NCI-H2171 treated with DMSO at 0.1 percent for 48 hours (cell line): ENCODE measurements around the gene TRNAU1AP.
"Not testable (repeated sequence)": the region's sequence is repeated elsewhere in the genome, so short reads cannot be mapped to it uniquely, and the experiment has no call there.

Experiments
- DNase-seq: peaks from one replicate; lab custom pipeline; 2025; lab: John Stamatoyannopoulos, UW

TRNAU1AP gene

GRCh38 chr1:28552758-28553663, at the start of gene TRNAU1AP:
Gene TRNAU1AP (plus strand): TSS chr1:28553085. CDS start chr1:28553111, 26 bp downstream.
- DNase-seq, result peak; percentile 96

DNA sequence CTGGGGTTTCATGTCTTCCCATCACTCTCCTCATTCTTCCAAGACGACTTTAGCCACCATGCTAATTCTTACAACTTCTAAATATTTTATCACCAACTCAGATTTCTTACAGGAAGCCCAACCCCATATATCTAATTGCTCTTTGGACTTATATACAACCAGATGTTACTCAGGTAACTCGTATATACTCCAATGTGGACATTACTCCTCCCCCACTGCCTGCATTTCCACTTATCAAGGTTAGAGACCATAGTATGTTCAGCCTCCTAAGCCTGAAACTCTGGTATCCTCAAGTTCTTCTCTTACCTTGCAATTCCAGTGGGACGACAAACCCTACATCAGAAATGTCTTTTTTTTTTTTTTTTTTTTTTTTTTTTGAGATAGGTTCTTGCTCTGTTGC, 49.8 kb upstream of the TRNAU1AP start:
- DNase-seq, result no peak

DNA sequence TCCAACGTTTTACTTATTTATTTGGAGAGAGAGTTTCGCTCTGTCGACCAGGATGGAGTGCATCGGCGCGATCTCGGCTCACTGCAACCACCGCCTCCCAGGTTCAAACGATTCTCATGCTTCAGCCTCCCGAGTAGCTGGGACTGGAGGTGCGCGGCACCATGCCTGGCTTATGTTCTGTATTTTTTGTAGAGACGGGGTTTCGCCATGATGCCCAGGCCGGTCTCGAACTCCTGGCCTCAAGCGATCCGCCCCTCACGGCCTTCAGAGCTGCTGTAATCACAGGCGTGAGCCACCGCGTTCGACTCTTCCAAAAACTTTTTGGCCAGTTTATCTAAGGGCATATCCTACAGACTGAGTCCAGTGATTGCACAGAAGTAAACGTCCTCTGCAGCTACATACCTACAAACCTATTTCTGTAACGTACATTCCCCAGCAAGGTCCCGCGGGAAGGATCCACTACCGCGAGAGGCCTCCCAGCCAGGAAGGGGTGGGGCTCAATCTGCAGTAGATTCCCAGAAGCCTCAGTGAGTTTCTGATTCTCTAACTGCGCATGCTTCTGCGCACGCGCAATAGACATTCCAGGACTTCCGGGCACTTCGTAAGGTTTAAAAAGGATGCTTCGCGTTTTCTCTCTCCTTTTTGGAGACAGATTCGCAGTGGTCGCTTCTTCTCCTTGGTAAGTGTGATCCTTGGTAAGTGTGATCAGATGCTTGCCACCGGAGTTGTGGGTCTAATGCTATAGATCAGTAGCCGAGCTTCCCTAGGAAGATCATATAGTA, 47.3 kb upstream of the TRNAU1AP start, which contains the start of gene RCC1:
RCC1 (plus strand) TSS at position 638 of the 782 bp plus-strand sequence. CDS start 23,824 bp downstream, outside the sequence.
- DNase-seq, result peak; percentile 97

GRCh38 chr1:28506907-28507246, 46.0 kb upstream of the TRNAU1AP start:
- DNase-seq, result no peak

DNA sequence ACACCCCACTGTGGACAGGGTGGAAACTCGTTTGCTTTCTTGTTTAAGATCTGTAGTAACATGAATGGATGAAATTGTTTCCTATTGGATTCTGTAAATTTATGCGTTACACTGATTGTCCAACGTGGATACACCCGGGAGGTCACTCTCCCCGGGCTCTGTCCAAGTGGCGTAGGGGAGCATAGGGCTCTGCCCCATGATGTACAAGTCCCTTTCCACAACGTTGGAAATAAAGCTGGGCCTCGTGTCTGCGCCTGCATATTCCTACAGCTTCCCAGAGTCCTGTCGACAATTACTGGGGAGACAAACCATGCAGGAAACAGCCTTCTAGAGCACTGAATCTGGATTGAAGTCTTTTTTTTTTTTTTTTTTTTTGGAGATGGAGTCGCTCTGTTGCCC, 45.6 kb upstream of the TRNAU1AP start:
- no peak for DNase-seq

- DNase-seq, result no peak
Observed at GRCh38 chr1:28507646-28508434, 45.0 kb upstream of the TRNAU1AP start.

GRCh38 chr1:28508435-28508754, 44.5 kb upstream of the TRNAU1AP start:
- DNase-seq, result no peak

DNA sequence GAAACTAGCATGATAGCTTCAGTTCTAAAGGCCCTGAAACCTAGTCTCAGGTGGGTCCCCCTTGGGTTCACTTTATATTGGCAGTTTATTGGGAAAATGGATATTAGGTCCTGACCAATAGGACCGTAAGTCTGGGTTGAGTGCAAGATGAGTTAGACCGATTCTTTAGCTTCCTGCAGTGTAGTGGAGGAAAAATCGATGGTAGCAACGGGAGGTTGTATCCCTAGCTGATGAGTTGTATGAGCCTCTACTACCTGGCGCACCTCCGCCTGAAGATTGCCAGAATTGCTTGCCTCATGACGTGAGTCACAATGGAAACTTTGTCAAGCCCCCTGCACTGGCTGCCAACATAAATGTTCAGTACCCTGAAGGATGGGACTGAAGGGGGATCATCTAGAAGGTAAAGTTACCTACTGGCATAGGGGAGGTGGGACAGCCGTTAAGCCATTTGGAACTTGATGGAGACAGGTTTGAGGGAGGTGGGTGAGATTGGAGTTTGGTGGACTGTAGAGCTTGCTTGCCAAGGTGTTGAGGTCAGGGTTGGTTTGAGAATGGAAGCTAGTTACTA, 43.1 kb upstream of the TRNAU1AP start:
- no peak for DNase-seq

- DNase-seq, result peak; percentile 15
Observed at GRCh38 chr1:28510273-28510969, 42.5 kb upstream of the TRNAU1AP start.

DNA sequence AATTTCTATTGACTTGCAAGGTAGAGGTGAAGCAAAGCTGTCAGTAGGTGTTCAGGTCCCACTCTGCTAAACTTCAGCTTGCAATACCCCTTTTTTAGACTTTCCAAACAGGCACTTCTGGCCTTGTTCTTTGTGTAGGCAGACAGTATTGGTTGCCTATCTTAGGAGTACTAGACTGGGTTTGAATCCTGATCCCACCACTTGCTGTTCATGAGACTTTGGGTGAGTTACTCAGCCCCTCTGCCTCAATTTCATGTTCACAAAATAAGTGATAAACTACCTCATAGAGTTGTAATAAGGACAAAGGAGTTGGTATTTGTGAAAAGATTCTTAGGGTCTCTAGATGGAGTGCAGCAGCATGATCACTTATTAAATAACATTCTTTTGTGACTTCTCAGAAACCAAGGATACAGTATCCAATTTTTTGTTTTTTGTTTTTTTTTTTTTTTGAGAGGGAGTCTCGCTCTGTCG, 41.9 kb upstream of the TRNAU1AP start:
- DNase-seq, result peak; percentile 47

GRCh38 chr1:28512058-28512611, 40.8 kb upstream of the TRNAU1AP start:
- no peak for DNase-seq

- DNase-seq, result not testable (repeated sequence)
Observed at GRCh38 chr1:28514445-28514933, 38.4 kb upstream of the TRNAU1AP start.

DNA sequence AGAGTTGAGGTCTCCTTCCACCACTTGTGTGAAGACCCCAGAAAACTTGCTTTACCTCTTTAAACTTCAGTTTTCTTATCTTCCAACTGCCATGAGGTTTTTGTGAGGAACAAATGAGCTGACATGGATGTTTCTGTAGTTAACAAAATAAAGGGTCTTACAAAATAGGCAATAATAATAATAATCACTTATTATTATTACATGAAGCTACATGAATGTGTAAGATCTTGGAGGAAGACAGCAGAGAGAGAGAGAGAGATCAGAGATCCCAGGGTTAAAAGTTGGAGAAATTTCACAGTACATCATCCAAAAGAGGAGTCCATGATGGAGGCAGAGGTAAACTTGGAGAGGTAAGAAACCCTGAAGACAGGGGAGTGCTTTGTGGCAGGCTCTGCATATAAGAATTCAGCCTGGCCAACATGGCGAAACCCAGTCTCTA, 36.3 kb upstream of the TRNAU1AP start:
- DNase-seq, result no peak

- DNase-seq, result peak; percentile 49
Observed at GRCh38 chr1:28517649-28517999, 35.3 kb upstream of the TRNAU1AP start.

DNA sequence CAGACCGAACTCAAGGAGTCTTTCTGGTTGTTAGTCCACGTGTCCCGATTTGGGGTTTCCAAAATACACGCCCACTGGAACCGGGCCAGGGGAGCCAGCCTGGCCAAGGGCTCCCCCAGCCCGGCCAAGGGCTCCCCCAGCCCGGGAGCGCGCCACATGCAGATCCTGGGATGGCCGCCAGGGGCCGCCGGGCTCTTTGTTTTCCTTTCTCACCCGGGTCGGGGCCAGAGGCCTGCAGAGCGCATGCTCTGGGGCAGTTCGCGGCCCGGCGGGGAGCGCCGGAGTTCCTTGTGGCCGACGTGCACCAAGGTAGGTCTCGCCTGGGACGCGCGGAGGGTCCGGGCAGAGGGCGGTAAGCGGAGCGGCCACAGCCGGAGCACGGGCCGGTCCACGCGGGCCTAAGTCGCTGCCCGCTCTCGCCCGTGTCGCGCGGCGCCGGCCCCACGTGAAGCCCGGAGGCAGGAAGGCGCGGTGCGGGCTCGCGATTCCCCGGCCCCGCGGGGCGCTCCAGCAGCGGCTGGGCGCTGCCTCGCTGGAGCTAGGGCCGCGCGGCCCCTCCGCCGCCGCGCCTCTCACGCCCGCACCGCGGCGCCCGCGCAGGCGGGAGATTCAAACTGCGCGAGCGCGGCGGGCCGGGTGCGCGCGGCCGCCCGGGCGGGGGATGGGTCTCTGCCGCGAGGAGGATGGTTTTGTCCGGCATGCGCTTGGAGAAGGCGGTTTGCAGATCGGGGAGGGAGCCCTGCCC, 34.7 kb upstream of the TRNAU1AP start:
- peak; percentile 88 for DNase-seq

GRCh38 chr1:28518745-28519341, 34.0 kb upstream of the TRNAU1AP start:
- no peak for DNase-seq

- DNase-seq, result peak; percentile 24
Observed at GRCh38 chr1:28519946-28520725, 32.7 kb upstream of the TRNAU1AP start.

- not testable (repeated sequence) for DNase-seq
Observed at GRCh38 chr1:28520796-28521195, 32.1 kb upstream of the TRNAU1AP start.
